Cortex of kidney (tissue), 1 donor: Measurements from ENCODE around the gene CCDC7.
"Not testable (repeated sequence)": the region's sequence is repeated elsewhere in the genome, so short reads cannot be mapped to it uniquely, and the experiment has no call there.

Experiments
- DNase-seq: peaks from one replicate; lab custom pipeline; 2025; lab: John Stamatoyannopoulos, UW

Gene CCDC7

GRCh38 chr10:32562695-32563094 lies 116.8 kb downstream of the CCDC7 start:
- not testable (repeated sequence) for DNase-seq

GRCh38 chr10:32577448-32577847 lies 131.5 kb downstream of the CCDC7 start:
- DNase-seq: no peak

- DNase-seq: no peak
Measured at GRCh38 chr10:32582946-32583345, 137.0 kb downstream of the CCDC7 start.

- DNase-seq: not testable (repeated sequence)
Measured at GRCh38 chr10:32598022-32598421, 152.1 kb downstream of the CCDC7 start.

GRCh38 chr10:32600317-32600716 lies 154.4 kb downstream of the CCDC7 start:
- no peak for DNase-seq

- DNase-seq: not testable (repeated sequence)
Measured at GRCh38 chr10:32601562-32601961, 155.6 kb downstream of the CCDC7 start.

- DNase-seq: no peak
Measured at GRCh38 chr10:32605787-32606186, 159.8 kb downstream of the CCDC7 start.

GRCh38 chr10:32610543-32610942 lies 164.6 kb downstream of the CCDC7 start:
- DNase-seq: not testable (repeated sequence)

- no peak for DNase-seq
Measured at GRCh38 chr10:32616438-32616837, 170.5 kb downstream of the CCDC7 start.

- DNase-seq: no peak
Measured at GRCh38 chr10:32618482-32618881, 172.5 kb downstream of the CCDC7 start.

- DNase-seq: no peak
Measured at GRCh38 chr10:32621969-32622368, 176.0 kb downstream of the CCDC7 start.

- DNase-seq: no peak
Measured at GRCh38 chr10:32622409-32622808, 176.5 kb downstream of the CCDC7 start.

GRCh38 chr10:32627183-32627582 lies 181.2 kb downstream of the CCDC7 start:
- no peak for DNase-seq

- DNase-seq: no peak
Measured at GRCh38 chr10:32629910-32630309, 184.0 kb downstream of the CCDC7 start.

GRCh38 chr10:32646535-32646934 lies 200.6 kb downstream of the CCDC7 start:
- DNase-seq: no peak

GRCh38 chr10:32650246-32650655 lies 204.3 kb downstream of the CCDC7 start:
- no peak for DNase-seq

GRCh38 chr10:32657430-32657829 lies 211.5 kb downstream of the CCDC7 start:
- not testable (repeated sequence) for DNase-seq

- DNase-seq: no peak
Measured at GRCh38 chr10:32661346-32661745, 215.4 kb downstream of the CCDC7 start.

GRCh38 chr10:32680803-32681557 lies 235.0 kb downstream of the CCDC7 start:
- no peak for DNase-seq

- no peak for DNase-seq
Measured at GRCh38 chr10:32684291-32684690, 238.4 kb downstream of the CCDC7 start.

GRCh38 chr10:32687116-32687515 lies 241.2 kb downstream of the CCDC7 start:
- DNase-seq: no peak

GRCh38 chr10:32687546-32687945 lies 241.6 kb downstream of the CCDC7 start:
- DNase-seq: no peak

- no peak for DNase-seq
Measured at GRCh38 chr10:32692174-32692573, 246.2 kb downstream of the CCDC7 start.

- no peak for DNase-seq
Measured at GRCh38 chr10:32693441-32693979, 247.6 kb downstream of the CCDC7 start.
